Ureter (tissue), 1 donor: ENCODE data around the gene MRGPRD. TPM values are rescaled to one million over a fixed set of nuclear protein-coding genes. Genes with fewer than 3 reads are reported as not detected.

Experiments used
- DNase-seq: peaks from one replicate; pipeline ENCODE4 v3.0.0-alpha.2; 2020; ENCODE audit warnings: low spot score
- total RNA-seq: library from RNA; stranded (reverse); gene quantifications from one replicate; pipeline ENCODE4 v1.2.4, GENCODE V29; 2023
- donor health status: DM: yes; HTN: yes; CAD: no.

The MRGPRD gene
- total RNA-seq, 1 donor from 2014 or later: not detected

GRCh38 chr11:68931911-68932310 lies 48.9 kb downstream of the MRGPRD start:
- DNase-seq: no peak

DNA sequence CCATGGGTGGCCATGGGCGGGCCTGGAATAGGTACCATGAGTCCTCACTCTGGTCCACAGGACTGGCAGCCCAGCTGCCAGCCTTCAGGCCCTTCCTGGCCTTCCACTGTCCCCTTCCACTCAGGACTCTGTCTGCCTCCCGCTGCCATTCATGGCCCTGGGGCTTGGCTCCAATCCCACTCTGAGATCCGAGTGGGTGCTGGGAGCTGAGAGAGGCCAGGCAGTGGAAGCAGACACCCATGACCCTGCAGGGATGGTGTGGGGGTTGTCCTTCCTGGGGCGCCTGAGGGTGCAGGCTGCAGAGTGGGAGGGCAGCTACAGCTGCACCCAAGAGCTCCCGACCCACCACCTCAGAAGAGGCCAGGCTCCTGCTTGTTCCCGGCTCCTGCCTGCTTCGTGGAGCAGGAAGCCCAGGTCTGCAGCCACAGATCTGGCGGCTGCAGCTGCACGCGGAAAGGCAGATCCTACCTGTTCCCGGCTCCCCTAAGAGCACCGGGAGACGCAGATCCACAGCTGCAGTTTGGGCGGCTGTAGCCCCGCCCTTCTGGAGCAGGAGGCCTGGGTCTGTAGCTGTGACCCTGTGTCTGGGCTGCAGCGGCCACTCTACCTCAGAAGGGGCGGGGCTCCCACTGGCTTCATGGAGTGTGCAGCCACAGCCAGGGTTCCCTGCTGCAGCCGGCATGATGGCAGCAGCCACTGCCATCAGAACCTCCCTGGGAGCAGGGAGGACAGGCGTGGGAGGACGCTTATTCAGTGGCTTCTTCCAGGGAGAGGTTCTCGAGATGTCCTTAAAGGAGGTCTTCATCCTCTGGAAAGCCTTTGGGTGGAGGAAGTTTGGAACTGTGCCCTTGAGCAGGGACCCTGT lies 49.6 kb downstream of the MRGPRD start:
- no peak for DNase-seq

Other genes starting within 250 kb of the MRGPRD start
- 7.7 TPM for gene TESMIN, start 229.5 kb downstream of the MRGPRD start, total RNA-seq
- gene CPT1A, start 139.1 kb downstream of the MRGPRD start, total RNA-seq: 33.3 TPM
- gene MRPL21, start 77.2 kb downstream of the MRGPRD start, total RNA-seq: 57.5 TPM
- gene IGHMBP2, start 77.1 kb downstream of the MRGPRD start, total RNA-seq: 31.5 TPM
- gene MRGPRF, start 32.3 kb upstream of the MRGPRD start, total RNA-seq: 75.2 TPM
- gene TPCN2, start 67.9 kb upstream of the MRGPRD start, total RNA-seq: 27.9 TPM
- gene SMIM38, start 174.9 kb upstream of the MRGPRD start, total RNA-seq: 1.1 TPM